Kasumi-1 (cell line): ENCODE data around the gene RPF1.
"Not testable (repeated sequence)": the region's sequence is repeated elsewhere in the genome, so short reads cannot be mapped to it uniquely, and the experiment has no call there.

ENCODE experiments used
- DNase-seq, 2 experiments: peaks; one replicate each; lab custom pipeline; 2025; lab: John Stamatoyannopoulos, UW

RPF1 gene

DNA sequence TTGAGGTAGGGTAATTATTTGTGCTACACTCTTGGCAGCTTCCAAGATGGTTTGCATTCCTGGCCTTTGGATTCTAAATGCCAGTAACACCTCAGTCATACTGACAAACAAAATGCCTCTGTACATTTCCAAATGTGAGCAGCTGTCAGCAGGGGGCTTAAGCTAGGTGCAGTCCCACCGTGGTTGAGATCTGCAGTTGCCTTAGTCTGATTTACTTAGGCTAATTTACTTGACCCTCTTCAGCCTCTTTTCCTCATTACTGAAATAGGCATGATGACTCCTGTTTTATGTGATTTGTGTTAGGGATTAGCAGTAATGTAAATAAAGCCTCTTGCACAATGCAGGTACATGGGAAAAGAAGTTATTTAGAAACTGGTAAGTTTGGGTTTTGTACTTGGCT lies 13.7 kb downstream of the RPF1 start:
- no peak for DNase-seq

DNA sequence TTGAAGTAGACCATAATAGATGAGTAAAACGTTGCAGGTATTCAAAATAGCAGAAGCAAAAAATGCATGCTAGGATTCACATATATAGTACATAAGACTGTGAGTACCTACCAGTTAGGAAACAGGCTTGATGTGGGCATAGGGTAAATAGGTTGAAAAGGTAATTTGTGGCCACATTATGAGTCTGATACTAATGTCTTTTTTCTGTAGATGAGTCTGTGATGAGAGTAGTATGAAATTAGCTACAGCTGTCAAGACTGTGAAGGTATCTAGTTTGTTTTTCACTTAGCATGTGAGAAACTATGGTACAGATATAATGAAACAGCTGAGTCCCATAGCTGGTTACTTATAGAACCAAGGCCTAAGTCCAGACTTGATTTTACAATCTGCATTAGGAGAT lies 14.7 kb downstream of the RPF1 start:
- DNase-seq = no peak

DNA sequence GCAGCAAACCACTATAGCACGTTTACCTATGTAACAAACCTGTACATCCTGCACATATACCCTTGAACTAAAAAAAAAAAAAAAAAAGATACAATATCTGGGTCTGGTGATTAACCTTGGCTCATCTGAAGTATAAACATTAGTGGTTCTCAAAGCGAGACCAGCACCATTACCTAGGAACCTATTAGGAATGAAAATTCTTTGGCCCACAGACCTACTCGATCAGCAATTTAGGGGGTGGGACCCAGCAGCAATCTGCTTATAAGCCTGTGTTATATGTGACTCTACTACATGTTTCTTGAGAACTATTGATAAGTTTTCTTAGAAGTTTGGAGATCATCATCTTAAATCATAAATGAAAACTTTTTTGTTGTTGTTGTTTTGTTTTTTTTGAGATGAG lies 17.4 kb downstream of the RPF1 start:
- no peak for DNase-seq

DNA sequence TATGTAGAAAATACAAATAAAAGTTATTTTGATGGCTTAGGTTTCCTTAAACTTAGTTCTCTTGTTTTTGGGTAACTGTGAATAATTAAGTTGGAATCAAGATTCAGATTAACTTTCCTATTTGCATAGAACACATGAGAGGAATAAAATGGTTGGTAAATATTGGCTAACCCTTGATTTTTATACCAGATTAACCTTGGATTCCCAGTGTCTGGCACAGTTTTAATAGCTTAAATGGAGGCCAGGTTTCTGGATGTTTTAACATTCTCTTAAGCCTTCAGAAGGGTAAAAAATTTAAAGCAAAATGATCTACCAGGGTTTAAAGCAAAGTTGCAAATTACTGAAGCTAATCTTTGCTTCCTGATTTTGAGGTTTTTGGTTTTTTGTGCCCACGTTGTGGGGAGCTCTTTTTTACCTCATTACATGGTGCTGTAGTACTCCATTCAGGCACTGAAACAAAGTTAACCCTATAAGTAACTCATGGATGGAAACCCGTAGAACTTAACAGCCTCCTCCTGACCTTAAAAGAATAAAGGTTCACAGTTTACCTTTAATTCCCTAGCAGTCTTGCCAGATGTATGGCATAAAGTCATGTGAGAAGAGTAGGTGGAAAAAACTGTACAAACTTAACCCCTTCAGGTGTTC lies 18.7 kb downstream of the RPF1 start:
- DNase-seq = no peak

DNA sequence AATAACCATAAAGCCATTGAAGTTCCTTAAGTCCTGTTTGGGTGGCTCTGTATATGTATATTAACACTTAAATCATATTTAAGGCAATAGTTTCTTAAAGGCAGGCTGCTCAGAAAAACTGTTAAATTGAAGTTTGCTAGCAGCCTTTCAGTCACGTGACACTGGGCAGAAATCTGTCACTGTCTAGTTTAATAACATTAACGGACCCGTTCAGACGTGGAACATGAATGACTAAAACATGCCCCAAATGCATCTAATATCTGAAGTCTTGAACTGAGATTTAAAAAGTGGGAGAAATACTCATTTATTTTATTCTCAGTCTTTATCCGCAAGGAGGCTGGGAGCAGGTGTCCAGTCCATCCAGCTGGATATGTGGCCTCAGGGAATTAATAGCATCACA lies 23.9 kb downstream of the RPF1 start:
- DNase-seq = no peak

DNA sequence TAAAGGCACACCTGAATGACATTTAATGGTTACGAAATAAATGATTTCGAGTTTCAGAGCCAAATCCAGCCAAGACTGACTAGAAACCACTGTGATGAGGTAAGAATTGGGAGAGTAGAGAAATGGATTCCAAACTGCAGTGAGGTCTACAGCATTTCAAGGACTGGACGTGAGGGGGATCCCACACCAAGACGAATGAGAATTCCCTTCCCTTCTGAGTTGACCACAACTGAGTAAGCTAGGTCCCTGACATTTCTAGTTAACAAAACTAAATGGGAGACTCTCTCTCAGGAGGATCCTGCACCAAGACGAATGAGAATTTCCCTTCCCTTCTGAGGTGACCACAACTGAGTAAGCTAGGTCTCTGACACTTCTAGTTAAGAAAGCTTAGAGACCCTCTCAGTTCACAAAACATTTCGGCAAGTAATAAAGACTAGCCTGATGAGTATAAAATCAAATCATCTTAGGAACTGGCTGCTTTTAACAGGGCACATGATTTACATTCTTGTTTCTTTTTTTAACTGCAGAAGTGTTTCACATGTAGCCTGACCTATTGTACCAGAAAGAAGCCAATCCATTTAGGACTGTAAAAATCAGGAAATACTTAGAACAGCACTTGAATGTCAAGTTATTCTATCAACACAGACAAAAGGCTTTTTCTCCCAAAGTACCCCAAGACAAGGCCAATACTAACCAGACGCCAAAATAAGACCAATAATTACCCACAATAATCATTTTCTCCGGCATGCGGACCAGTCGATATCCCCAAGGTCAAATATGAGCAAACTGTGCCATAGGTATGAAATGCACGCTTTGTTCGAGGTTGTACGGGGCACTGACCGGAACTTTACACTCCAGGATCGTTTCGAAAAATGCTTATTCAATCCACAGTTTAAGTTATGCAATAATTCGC lies 25.8 kb downstream of the RPF1 start:
- DNase-seq = peak; percentile 13 to 33

DNA sequence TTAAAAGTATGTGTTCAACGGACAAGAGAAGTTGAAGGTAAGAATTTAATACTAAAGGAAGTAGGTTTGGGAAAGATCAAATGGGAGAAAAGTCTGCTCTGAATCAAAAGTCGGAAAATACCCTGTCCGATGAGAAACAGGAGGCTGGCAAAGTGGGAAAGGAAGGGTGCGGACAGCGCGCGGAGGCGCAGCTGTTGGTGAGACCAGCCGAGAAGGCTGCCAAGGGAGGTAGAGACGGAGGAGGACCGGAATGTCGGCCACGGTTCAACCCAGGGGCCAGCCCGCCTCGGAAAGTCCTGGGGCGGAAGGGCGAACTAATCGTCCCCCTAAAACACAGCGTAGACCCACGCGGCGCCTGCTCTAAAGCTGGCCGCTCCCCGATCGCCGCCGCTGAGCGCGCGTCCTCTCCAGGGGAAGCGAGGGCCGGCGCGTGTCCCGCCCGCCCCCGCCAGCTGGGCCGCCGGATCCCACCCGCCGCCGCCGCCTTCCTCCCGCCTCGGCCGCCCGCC lies 26.5 kb downstream of the RPF1 start:
- DNase-seq = peak; percentile 30 to 53

DNA sequence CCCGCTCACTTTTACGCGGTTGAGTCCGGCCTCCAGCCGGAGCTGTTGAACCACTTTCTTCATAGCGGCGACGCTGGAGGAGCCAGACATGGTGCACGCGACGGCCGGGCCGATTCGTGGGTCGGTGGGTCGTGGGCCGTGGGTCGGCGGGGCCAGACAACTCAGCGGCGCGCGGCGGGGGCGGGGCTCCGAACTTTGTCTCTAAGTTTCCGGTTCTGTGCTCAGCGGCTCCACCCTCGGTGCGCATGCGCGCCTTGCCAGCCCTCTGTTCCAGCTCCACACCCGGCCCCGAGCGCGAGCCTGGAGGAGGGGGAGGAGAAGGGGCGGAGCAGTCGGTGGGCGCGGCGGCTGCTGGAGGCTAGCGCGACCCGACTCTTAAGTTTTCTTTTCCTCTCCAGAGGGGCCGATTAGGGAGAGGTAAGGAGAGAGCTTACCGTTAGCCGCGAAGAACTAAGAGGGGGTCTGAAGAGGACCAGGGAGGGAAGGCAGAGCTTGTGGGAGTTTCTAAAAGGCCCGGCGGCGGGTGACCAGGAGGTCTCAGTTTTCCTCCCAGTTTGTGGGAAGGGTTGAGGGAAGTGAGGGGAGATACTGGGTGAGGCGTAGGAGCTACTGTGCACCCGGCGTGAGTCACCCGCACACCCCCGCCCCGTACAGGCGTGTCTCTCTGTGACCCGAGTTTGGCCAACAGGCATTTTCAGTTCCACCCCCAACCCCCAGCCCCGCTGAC lies 27.1 kb downstream of the RPF1 start, which contains the start of the genes GNG5 and SPATA1:
Gene GNG5 (minus strand): TSS at position 580 of the 727 bp plus-strand sequence. CDS start 490 bp downstream, at position 90.
Gene SPATA1 (plus strand): TSS at position 385 of the 727 bp plus-strand sequence. CDS start 9,974 bp downstream, outside the sequence.
- peak; percentile 93 to 94 for DNase-seq

DNA sequence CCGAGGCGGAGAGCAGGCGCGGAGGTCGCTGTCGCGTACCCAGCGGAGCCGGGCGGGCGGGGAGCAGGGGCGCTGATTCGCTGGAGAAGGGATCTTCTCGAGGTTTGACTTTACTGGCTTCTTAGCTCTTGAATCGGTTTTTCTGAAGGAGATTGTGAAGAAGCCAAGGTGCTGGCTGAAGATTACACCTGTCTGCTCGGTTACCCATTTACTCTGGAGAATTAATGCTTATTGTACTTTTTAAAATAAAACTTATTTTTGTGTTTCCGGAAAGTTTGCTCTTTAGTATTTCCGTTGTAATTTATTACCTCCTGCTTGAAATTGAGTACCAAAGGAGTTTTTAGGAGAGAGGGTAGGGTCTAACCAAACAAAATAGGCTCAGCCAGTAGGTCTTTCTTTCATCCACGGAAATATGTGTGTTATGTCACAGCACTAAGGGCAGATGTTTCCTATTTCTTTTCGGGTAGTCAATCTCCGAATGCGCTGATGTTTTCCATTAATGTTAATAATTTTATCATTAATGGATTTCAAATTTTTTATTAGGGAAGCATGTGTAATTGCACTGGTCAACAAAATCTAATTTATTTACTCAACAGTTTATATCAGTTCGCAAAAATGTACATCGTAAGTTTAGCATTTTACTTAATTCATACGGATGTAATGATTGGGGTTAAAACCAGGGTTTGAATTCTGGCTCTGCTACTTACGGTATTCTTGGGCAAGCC lies 27.8 kb downstream of the RPF1 start:
- DNase-seq = peak; percentile 56 to 66

DNA sequence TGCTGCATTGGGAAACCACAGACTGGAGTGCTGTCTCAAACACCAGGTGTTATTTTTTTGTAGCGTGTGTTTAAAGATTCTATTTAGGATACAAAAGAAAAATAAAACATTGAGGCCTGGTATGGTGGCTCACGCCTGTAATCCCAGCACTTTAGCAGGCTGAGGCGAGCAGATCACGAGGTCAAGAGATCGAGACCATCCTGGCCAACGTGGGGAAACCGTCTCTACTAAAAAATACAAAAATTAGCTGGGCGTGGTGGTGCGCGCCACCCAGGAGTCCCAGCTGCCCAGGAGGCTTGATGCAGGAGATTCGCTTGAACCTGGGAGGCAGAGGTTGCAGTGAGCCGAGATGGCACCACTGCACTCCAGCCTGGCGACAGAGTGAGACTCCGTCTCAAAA lies 28.8 kb downstream of the RPF1 start:
- not testable (repeated sequence) for DNase-seq

DNA sequence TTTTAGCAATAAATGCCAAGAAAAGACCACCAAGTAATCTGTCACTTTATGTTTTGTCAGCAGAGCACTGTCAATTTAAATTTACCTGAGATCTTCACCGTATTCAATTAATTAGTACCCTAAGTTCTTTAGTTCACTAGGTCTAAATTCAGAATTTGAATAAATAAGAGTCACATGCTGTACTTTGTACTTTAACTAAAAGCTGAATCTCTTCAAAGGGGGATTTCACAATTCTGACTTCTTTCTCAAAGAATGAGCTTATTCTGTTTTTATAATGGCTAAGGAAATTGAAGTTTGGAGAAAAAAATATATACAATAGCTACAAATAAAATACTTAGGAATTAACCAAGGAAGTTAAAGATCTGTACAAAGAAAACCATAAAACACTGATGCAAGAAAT lies 29.4 kb downstream of the RPF1 start:
- no peak for DNase-seq

DNA sequence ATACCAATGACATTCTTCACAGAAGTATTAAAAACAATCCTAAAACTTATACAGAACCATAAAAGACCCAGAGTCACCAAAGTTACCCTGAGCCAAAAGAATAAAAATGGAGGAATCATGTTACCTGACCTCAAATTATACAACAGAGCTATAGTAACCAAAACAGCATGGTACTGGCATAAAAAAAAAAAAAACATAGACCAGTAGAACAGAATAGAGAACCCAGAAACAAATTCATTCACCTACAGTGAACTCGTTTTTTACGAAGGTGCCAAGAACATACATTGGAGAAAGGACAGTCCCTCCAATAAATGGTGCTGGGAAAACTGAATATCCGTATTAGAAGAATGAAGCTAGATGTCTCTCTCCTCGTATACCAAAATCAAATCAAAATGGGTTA lies 30.0 kb downstream of the RPF1 start:
- no peak for DNase-seq

DNA sequence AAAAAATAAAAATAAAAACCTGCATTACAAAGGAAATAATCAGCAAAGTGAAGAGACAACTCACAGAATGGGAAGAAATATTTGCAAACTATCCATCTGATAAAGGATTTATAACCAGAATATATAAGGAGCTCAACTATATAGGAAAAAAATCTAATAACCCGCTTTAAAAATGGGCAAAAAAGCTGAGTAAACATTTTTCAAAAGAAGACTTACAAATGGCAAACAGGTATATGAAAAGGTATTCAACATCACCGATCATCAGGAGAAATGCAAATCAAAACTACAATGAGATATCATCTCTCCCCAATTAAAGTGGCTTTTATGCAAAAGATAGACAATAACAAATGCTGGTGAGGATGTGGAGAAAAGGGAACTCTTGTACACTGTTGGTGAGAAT lies 31.1 kb downstream of the RPF1 start:
- DNase-seq = no peak

DNA sequence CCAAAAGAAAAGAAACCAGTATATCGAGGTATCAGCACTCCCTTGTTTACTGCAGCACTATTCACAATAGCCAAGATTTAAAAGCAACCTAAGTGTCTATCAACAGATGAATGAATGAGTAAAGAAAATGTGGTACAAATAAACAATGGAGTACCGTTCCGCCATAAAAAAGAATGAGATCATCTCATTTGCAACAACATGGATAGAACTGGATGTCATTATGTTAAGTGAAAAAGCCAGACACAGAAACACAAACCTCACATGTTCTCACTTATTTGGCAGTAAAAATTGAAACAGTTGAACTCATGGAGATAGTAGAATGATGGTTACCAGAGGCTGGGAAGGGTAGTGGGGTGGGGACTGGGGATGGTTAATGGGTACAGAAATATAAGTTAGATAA lies 31.6 kb downstream of the RPF1 start:
- DNase-seq = no peak

DNA sequence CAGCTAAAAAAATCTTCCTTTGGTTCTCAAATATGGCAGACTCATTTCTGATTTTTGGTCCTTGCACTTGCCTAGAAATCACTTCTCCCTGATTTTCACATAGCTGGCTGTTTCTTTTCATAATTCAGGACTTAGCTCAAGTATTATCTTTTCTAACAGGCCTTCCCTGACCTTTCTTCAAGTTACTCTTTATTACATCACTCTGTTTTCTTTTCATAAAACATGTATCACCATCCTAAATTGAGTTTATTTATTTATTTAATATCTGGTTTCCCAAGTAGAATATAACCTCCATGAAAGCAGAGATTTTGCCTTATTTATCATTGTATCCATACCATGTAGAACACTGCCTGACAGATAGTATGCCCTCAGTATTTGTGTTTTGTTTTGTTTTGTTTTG lies 45.5 kb downstream of the RPF1 start:
- DNase-seq = no peak

DNA sequence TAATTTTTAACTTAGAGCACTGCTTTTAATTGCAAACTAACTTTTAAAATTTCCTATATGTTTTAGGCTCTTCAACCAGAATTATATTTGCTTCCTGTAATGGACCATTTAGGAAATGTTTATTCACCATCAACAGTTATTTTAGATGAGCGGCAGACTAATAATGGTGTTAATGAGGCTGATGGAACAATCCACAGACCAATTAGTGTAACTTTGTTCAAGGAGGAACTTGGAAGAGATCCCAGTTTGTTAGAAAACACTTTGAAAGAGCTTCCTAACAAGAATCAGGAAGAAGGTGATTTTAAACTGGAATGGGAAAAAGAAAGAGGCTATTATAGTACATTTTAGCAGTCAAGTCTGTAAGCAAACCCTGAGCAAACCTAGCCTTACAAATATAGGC lies 46.7 kb downstream of the RPF1 start:
- DNase-seq = no peak

DNA sequence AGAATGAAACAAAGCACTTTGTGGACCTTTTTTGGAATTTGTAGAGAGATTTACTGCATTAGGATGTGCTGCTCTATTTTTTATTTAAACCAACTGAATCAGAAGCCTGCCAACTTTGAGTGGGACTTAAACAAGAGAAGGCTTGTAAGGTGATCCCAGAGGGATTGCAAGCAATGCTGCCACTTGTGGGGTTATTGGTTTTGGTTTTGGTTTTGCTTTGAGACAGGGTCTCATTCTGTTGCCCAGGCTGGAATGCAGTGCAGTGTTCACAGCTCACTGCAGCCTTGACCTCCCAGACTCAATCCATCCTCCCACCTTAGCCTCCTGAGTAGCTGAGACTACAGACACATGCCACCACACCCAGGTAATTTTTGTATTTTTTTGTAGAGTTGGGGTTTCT lies 59.5 kb downstream of the RPF1 start:
- no peak for DNase-seq

DNA sequence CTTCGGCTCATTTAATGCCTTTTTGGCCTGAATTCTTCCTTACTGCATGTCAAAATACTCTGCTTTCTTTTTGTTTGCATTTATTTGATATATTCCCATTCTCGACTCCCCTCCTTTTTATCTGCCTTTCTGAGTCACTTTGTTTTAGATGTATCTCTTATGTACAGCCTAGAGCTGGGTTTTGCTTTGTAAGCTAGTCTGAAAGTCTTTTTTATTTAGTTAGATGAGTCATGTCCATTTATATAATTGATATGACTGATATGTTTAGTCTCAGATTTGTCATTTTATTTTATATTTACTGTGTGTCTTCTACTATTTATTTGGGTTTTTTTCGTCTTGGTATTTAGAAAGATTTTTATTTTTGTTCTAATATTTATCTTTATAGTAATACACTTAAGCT lies 60.9 kb downstream of the RPF1 start:
- DNase-seq = no peak

DNA sequence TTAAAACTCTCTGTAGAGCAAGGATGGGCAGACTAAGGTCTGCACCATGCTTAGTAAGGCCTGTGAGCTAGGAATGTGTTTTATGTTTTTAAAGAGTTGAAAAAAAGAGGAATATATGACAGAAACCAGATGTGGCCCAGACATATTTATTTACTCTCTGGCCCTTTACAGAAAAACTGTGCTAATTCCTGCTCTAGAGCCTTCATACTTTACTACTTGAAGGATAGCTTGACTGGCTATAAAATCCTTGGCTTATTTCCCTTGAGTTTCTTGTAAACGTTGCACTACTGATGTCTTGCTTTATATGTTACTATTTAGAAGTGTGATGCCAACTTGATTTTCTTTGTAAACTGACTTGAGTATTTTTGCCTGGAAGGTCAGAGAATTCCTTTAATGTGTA lies 61.7 kb downstream of the RPF1 start:
- no peak for DNase-seq

DNA sequence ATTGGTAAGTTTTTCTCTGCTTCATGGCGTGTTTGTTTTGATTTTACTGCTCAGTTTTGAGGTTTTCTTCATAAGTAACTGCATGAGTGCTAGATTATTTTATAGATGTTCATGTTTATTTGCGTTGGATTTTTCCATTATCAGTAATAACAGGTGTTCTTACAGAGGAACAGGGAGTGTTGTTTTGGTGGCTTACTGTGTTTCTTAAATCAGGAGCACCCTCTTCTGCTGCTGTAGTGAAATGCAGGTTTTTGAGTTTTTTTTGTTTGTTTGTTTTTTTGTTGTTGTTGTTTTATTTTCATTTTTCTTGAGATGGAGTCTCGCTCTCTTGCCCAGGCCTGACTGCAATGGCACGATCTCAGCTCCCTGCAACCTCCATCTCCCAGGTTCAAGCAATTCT lies 62.6 kb downstream of the RPF1 start:
- DNase-seq = no peak
